ENCODE measurements around the gene CSK. TPM values are rescaled to one million over a fixed set of nuclear protein-coding genes. Genes with fewer than 3 reads are reported as not detected.

The CSK gene
- total RNA-seq, 2 experiments from 2014 or later = 112 to 355 TPM

- POLR2A ChIA-PET = interaction anchor here (0.6 to 2.9 kb wide), 3 partner anchors 9 to 350 kb away, joined by 3 to 12 read pairs (median 3); no protein-coding TSS in a partner anchor
- Histone ChIP-seq H3K4me3 (ENCODE audit: low read depth, low read length, poor library complexity, severe bottlenecking) (no peak overlapping the region), H3K4me2 (ENCODE audit: low read length) (no peak overlapping the region), H3K27ac (ENCODE audit: low read depth, low read length, poor library complexity, severe bottlenecking) (no peak overlapping the region), H3K9me2 (ENCODE audit: insufficient read depth, low read length) (no peaks in the 10 kb centered on the region), H3K79me2 (ENCODE audit: insufficient read depth, low read depth, low read length) (no peaks in the 10 kb centered on the region), H3K4me1 (ENCODE audit: insufficient read depth, low read length, poor library complexity, severe bottlenecking) (peaks cover 23% of the 10 kb centered on the region), H4K20me1 (ENCODE audit: insufficient read depth, low read length) (no peaks in the 10 kb centered on the region), H3K9me3 (ENCODE audit: low read length) (no peaks in the 10 kb centered on the region), H2AFZ (ENCODE audit: low read length) (no peak overlapping the region), H3K36me3 (ENCODE audit: insufficient read depth, low read length) (no peaks in the 10 kb centered on the region)
- CTCF ChIA-PET (ENCODE audit: unreplicated experiment) = no interaction called here
- TF ChIP-seq CTCF (conservative IDR thresholded peaks at IDR 0.05; ENCODE audit: low read length) (no peak), EZH2phosphoT487 (IDR thresholded peaks at IDR 0.05; ENCODE audit: borderline replicate concordance, low read depth, low read length) (no peak)
- DNase-seq (ENCODE audit: low spot score) = no peak
- intact Hi-C loops (cut with micrococcal nuclease; ENCODE audit: unreplicated experiment) = no loop called here
- no TSS peak for BruUV-seq (replicated peaks)
Observed at GRCh38 chr15:74829486-74829885, 47.6 kb downstream of the CSK start.

DNA sequence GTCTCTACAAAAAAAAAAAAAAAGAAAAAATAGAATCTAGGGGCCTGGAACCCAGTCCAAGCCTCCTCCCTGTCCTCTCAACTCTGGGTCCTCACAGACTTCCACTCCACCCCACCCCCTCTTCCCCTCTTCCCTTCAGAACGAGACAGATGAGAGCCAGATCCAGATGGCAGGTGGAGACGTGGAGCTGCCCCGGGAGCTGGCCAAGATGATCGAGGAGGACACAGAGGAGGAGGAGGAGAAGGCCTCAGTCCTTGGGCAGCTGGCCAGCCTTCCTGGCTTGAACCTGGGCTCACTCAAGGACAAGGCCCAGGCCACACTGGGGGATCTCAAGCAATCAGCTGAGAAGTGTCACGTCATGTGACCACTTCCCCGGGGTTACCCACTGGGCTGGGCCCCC is 48.1 kb downstream of the CSK start:
- BruUV-seq (replicated peaks) = no TSS peak
- Histone ChIP-seq H3K4me2 (ENCODE audit: low read length) (no peak overlapping the region), H3K27ac (ENCODE audit: low read depth, low read length, poor library complexity, severe bottlenecking) (no peak overlapping the region), H4K20me1 (ENCODE audit: insufficient read depth, low read length) (no peaks in the 10 kb centered on the region), H3K36me3 (ENCODE audit: insufficient read depth, low read length) (no peaks in the 10 kb centered on the region), H3K79me2 (ENCODE audit: insufficient read depth, low read depth, low read length) (no peaks in the 10 kb centered on the region), H3K4me3 (ENCODE audit: low read depth, low read length, poor library complexity, severe bottlenecking) (no peak overlapping the region), H3K4me1 (ENCODE audit: insufficient read depth, low read length, poor library complexity, severe bottlenecking) (peaks cover 23% of the 10 kb centered on the region), H3K9me3 (ENCODE audit: low read length) (no peaks in the 10 kb centered on the region), H2AFZ (ENCODE audit: low read length) (no peak overlapping the region), H3K9me2 (ENCODE audit: insufficient read depth, low read length) (no peaks in the 10 kb centered on the region)
- DNase-seq (ENCODE audit: low spot score) = no peak
- intact Hi-C loops (cut with micrococcal nuclease; ENCODE audit: unreplicated experiment) = no loop called here
- CTCF ChIA-PET (ENCODE audit: unreplicated experiment) = interaction anchor here (0.6 kb wide), 1 partner anchor 57 kb away, joined by 6 read pairs; no protein-coding TSS in a partner anchor
- TF ChIP-seq EZH2phosphoT487 (IDR thresholded peaks at IDR 0.05; ENCODE audit: borderline replicate concordance, low read depth, low read length) (no peak), CTCF (conservative IDR thresholded peaks at IDR 0.05; ENCODE audit: low read length) (no peak)
- POLR2A ChIA-PET = interaction anchor here (0.7 to 2.9 kb wide), 3 partner anchors 9 to 57 kb away, joined by 3 to 12 read pairs (median 5); no protein-coding TSS in a partner anchor

GRCh38 chr15:74830868-74831267 is 49.0 kb downstream of the CSK start:
- TF ChIP-seq EZH2phosphoT487 (IDR thresholded peaks at IDR 0.05; ENCODE audit: borderline replicate concordance, low read depth, low read length) (no peak), CTCF (conservative IDR thresholded peaks at IDR 0.05; ENCODE audit: low read length) (no peak)
- Histone ChIP-seq H3K9me2 (ENCODE audit: insufficient read depth, low read length) (no peaks in the 10 kb centered on the region), H3K4me3 (ENCODE audit: low read depth, low read length, poor library complexity, severe bottlenecking) (no peak overlapping the region), H3K36me3 (ENCODE audit: insufficient read depth, low read length) (peaks cover 2% of the 10 kb centered on the region; the same call in 1 of the 2 replicates), H3K4me2 (ENCODE audit: low read length) (no peak overlapping the region), H4K20me1 (ENCODE audit: insufficient read depth, low read length) (no peaks in the 10 kb centered on the region), H3K9me3 (ENCODE audit: low read length) (no peaks in the 10 kb centered on the region), H2AFZ (ENCODE audit: low read length) (no peak overlapping the region), H3K79me2 (ENCODE audit: insufficient read depth, low read depth, low read length) (no peaks in the 10 kb centered on the region), H3K27ac (ENCODE audit: low read depth, low read length, poor library complexity, severe bottlenecking) (no peak overlapping the region), H3K4me1 (ENCODE audit: insufficient read depth, low read length, poor library complexity, severe bottlenecking) (peaks cover 23% of the 10 kb centered on the region)
- DNase-seq (ENCODE audit: low spot score) = no peak
- no TSS peak for BruUV-seq (replicated peaks)
- ChIA-PET CTCF (ENCODE audit: unreplicated experiment) (no interaction called here), POLR2A (interaction anchor here (2.9 kb wide), 1 partner anchor 10 kb away, joined by 12 read pairs; no protein-coding TSS in a partner anchor)
- intact Hi-C loops (cut with micrococcal nuclease; ENCODE audit: unreplicated experiment) = no loop called here

All from OCI-LY7 (cell line).